Spleen (tissue), 11 donors: Measurements from ENCODE around the gene RASSF9. TPM values are rescaled to one million over a fixed set of nuclear protein-coding genes. Genes with fewer than 3 reads are reported as not detected.

Experiments
- DNase-seq: peaks from one replicate; pipeline ENCODE4 v3.0.0-alpha.2; 2020
- H3K27ac ChIP-seq, 8 donors: fragments of 200-600 bp; sonication (generic) in 7 of 8; 1 replicate in 4 of 8; 2 replicates in 4 of 8; pipeline versions ENCODE4 v1.5.0 to v1.8.0; 2016 to 2021; ENCODE audit warnings: inconsistent platforms in 4 of 8, mild to moderate bottlenecking in 4 of 8, moderate library complexity in 1 of 8
- H3K27me3 ChIP-seq, 7 donors: fragments of 200-600 bp; sonication (generic) in 6 of 7; replicated peaks in 1 of 7; 1 replicate in 4 of 7; 2 replicates in 3 of 7; pipeline versions ENCODE4 v1.5.0 to v1.8.0; 2016 to 2021; ENCODE audit warnings: inconsistent platforms in 3 of 7, mild to moderate bottlenecking in 1 of 7
- H3K36me3 ChIP-seq, 6 donors: fragments of 200-600 bp; sonication (generic) in 5 of 6; 1 replicate in 4 of 6; 2 replicates in 2 of 6; pipeline versions ENCODE4 v1.5.0 to v1.8.0; 2016 to 2021; ENCODE audit warnings: inconsistent platforms in 2 of 6
- H3K4me1 ChIP-seq, 6 donors: fragments of 200-600 bp; sonication (generic) in 5 of 6; 1 replicate in 3 of 6; 2 replicates in 3 of 6; pipeline versions ENCODE4 v1.5.0 to v1.8.0; 2016 to 2021; ENCODE audit warnings: inconsistent platforms in 3 of 6
- H3K4me3 ChIP-seq, 8 donors: fragments of 200-600 bp; sonication (generic) in 7 of 8; 1 replicate in 4 of 8; 2 replicates in 4 of 8; pipeline versions ENCODE4 v1.5.0 to v1.8.0; 2016 to 2021; ENCODE audit warnings: inconsistent platforms in 4 of 8, mild to moderate bottlenecking in 4 of 8, moderate library complexity in 2 of 8
- H3K9me3 ChIP-seq, 8 donors: fragments of 200-600 bp; sonication (generic) in 7 of 8; 1 replicate in 4 of 8; 2 replicates in 4 of 8; pipeline versions ENCODE4 v1.5.0 to v1.8.0; 2016 to 2021; ENCODE audit warnings: inconsistent platforms in 4 of 8
- CTCF ChIP-seq, 11 experiments: fragments of 200-600 bp in 7 of 11; fragments of 450-650 bp in 4 of 11; sonication (generic) in 4 of 11; IDR thresholded peaks in 8 of 11; conservative IDR thresholded peaks in 3 of 11; 1 replicate in 7 of 11; 2 replicates in 4 of 11; pipeline versions ENCODE4 v1.4.0 to v1.8.0; 2016 to 2021; ENCODE audit warnings: antibody characterized with exemption in 11 of 11, inconsistent platforms in 4 of 11, mild to moderate bottlenecking in 1 of 11
- POLR2A ChIP-seq, 3 donors: fragments of 450-650 bp; IDR thresholded peaks; one replicate each; pipeline ENCODE4 v1.5.1; 2017; ENCODE audit warnings: antibody characterized with exemption in 3 of 3, mild to moderate bottlenecking in 1 of 3
- POLR2AphosphoS5 ChIP-seq, 3 donors: sonication (generic); formaldehyde crosslinking; IDR thresholded peaks; one replicate each; pipeline ENCODE4 v1.5.1; 2017; ENCODE audit warnings: antibody characterized with exemption in 3 of 3
- WGBS, 5 donors: extraction: QIAGEN DNeasy Blood & Tissue Kit in 3 of 5; methylation state at CpG; one replicate each; pipeline versions ENCODE4 v1.1.5 to v1.1.7; 2013 to 2018; 5-methylcytosine and 5-hydroxymethylcytosine counted together
- intact Hi-C: fragments of 100-400 bp; cut with DNase I; formaldehyde crosslinking; loops from one replicate; pipeline ENCODE4 v1.15.0; 2023; ENCODE audit warnings: low total_unique reads
- polyA plus RNA-seq, 3 donors: library from polyadenylated mRNA; stranded (reverse); fragments of 200-250 nt; gene quantifications; one replicate each; pipeline ENCODE4 v1.2.1, GENCODE V29; 2013
- total RNA-seq, 7 donors: library from RNA; depleted of rRNA in 3 of 7; stranded (reverse); fragments of >200 nt in 3 of 7; fragmentation: NEBNext Ultra II Directional in 4 of 7; extraction: Animal tissue kit (Norgen Biotek cat#: 25700) in 4 of 7; gene quantifications; one replicate each; pipeline versions ENCODE4 v1.1.0 to v1.2.1, GENCODE V29; 2016 to 2021
- donor health status: healthy with polysubstance abuse.
- donor health status: DM: no; HTN: no; CAD: no; lungs with moderate emphysema.
- donor health status: DM: no; HTN: no; CAD: no.
- donor health status: Bipolar disorder and iron deficiency.
- donor health status: healthy.
- donor health status: DM: no; HTN: no; CAD: no.
- donor health status: DM: yes; HTN: yes; CAD: no.

Gene RASSF9
- total and polyA plus RNA-seq, 10 donors, result 0.41 to 7.6 (median 3.4) TPM

GRCh38 chr12:85784096-85784720 is 52.0 kb downstream of the RASSF9 start:
- WGBS, 5 donors, result 70 to 88% (median 76%) methylated on average over 2 of the region's 2 CpGs
- H3K4me1 ChIP-seq, result no peaks in the 10 kb centered on the region
- H3K9me3 ChIP-seq, result peaks cover 0 to 7% (median 0%) of the 10 kb centered on the region in 8 donors
- DNase-seq, result no peak
- H3K27ac ChIP-seq, result no peak overlapping the region
- TF ChIP-seq POLR2A (IDR thresholded peaks at IDR 0.05) (no peak), POLR2AphosphoS5 (IDR thresholded peaks at IDR 0.05) (no peak), CTCF (IDR thresholded peaks at IDR 0.05 in 8 of 11, conservative IDR thresholded peaks at IDR 0.05 in 3 of 11) (no peak)
- no peaks in the 10 kb centered on the region for H3K27me3 ChIP-seq
- intact Hi-C loops, result no loop called here
- H3K36me3 ChIP-seq, result no peaks in the 10 kb centered on the region
- H3K4me3 ChIP-seq, result no peak overlapping the region

- H3K36me3 ChIP-seq, result no peaks in the 10 kb centered on the region
- H3K9me3 ChIP-seq, result peaks cover 0 to 7% (median 0%) of the 10 kb centered on the region in 8 donors
- H3K4me3 ChIP-seq, result no peak overlapping the region
- WGBS, 5 donors, result 50 to 83% (median 63%) methylated on average over 1 of the region's 1 CpG
- intact Hi-C loops, result no loop called here
- H3K27ac ChIP-seq, result no peak overlapping the region
- TF ChIP-seq POLR2AphosphoS5 (IDR thresholded peaks at IDR 0.05) (no peak), CTCF (IDR thresholded peaks at IDR 0.05 in 8 of 11, conservative IDR thresholded peaks at IDR 0.05 in 3 of 11) (no peak), POLR2A (IDR thresholded peaks at IDR 0.05) (no peak)
- H3K4me1 ChIP-seq, result no peaks in the 10 kb centered on the region
- DNase-seq, result no peak
- H3K27me3 ChIP-seq, result no peaks in the 10 kb centered on the region
Observed at GRCh38 chr12:85782711-85783110, 53.5 kb downstream of the RASSF9 start.

GRCh38 chr12:85781766-85782165 is 54.4 kb downstream of the RASSF9 start:
- no peaks in the 10 kb centered on the region for H3K27me3 ChIP-seq
- H3K9me3 ChIP-seq, result peaks cover 0 to 7% (median 0%) of the 10 kb centered on the region in 8 donors
- H3K27ac ChIP-seq, result no peak overlapping the region
- H3K4me1 ChIP-seq, result no peaks in the 10 kb centered on the region
- intact Hi-C loops, result no loop called here
- TF ChIP-seq POLR2A (IDR thresholded peaks at IDR 0.05) (no peak), CTCF (IDR thresholded peaks at IDR 0.05 in 8 of 11, conservative IDR thresholded peaks at IDR 0.05 in 3 of 11) (no peak), POLR2AphosphoS5 (IDR thresholded peaks at IDR 0.05) (no peak)
- no peak for DNase-seq
- no peak overlapping the region for H3K4me3 ChIP-seq
- no peaks in the 10 kb centered on the region for H3K36me3 ChIP-seq

- 55 to 81% (median 73%) methylated on average over 2 of the region's 2 CpGs for WGBS, 5 donors
- Histone ChIP-seq H3K4me3 (no peak overlapping the region), H3K4me1 (no peaks in the 10 kb centered on the region), H3K36me3 (no peaks in the 10 kb centered on the region), H3K27me3 (no peaks in the 10 kb centered on the region), H3K27ac (no peak overlapping the region), H3K9me3 (no peaks in the 10 kb centered on the region)
- no peak for DNase-seq
- intact Hi-C loops, result no loop called here
- TF ChIP-seq CTCF (IDR thresholded peaks at IDR 0.05 in 8 of 11, conservative IDR thresholded peaks at IDR 0.05 in 3 of 11), result no peak
- no peak for TF ChIP-seq POLR2A (IDR thresholded peaks at IDR 0.05)
- no peak for TF ChIP-seq POLR2AphosphoS5 (IDR thresholded peaks at IDR 0.05)
Observed at GRCh38 chr12:85779768-85780167, 56.4 kb downstream of the RASSF9 start.
